H1 (cell line): ENCODE measurements around the gene ZMIZ1. TPM values are rescaled to one million over a fixed set of nuclear protein-coding genes. Genes with fewer than 3 reads are reported as not detected.

Experiments used
- CTCF ChIA-PET: fragments of 300-600 bp; sonication (Branson Sonifier 250); formaldehyde crosslinking; loops from one replicate; lab custom pipeline; 2021; ENCODE audit not compliant: partially characterized antibody; lab: Charles Lee
- POLR2A ChIA-PET: fragments of 300-600 bp; sonication (Branson Sonifier 250); formaldehyde crosslinking; loops from one replicate; lab custom pipeline; 2021; ENCODE audit warnings: inconsistent platforms; ENCODE audit not compliant: partially characterized antibody; lab: Charles Lee
- DNase-seq, 2 experiments: peaks; one replicate each; pipeline versions ENCODE4 v3.0.0 to v3.0.0-alpha.2; 2010 to 2022; ENCODE audit warnings: low spot score in 2 of 2, low read depth in 1 of 2, mixed read lengths in 1 of 2
- FAIRE-seq: peaks from 2 replicates; lab custom pipeline; 2011; peaks lifted over from hg19 to GRCh38; lab: Jason Lieb, UNC
- H2AFZ ChIP-seq: 2 replicates; pipeline ENCODE4 v1.8.1; 2012; ENCODE audit warnings: low read length, inconsistent platforms
- H2AK5ac ChIP-seq: 2 replicates; pipeline ENCODE4 v1.6.1; 2013; ENCODE audit warnings: low read depth, low read length
- H2BK120ac ChIP-seq: replicated peaks from 2 replicates; pipeline ENCODE3; 2013; ENCODE audit warnings: low read depth, low read length, inconsistent platforms
- H2BK12ac ChIP-seq: 2 replicates; pipeline ENCODE4 v1.6.1; 2013; ENCODE audit warnings: low read depth, low read length
- H2BK15ac ChIP-seq: 2 replicates; pipeline ENCODE4 v1.6.1; 2013; ENCODE audit warnings: low read length
- H2BK20ac ChIP-seq: 2 replicates; pipeline ENCODE4 v1.6.1; 2013; ENCODE audit warnings: low read length
- H2BK5ac ChIP-seq: 2 replicates; pipeline ENCODE4 v1.6.1; 2013; ENCODE audit warnings: low read depth, low read length
- H3K14ac ChIP-seq: 2 replicates; pipeline ENCODE4 v1.6.1; 2013; ENCODE audit warnings: inconsistent platforms; ENCODE audit not compliant: insufficient read length
- H3K18ac ChIP-seq: 2 replicates; pipeline ENCODE4 v1.6.1; 2013; ENCODE audit warnings: low read length; ENCODE audit errors: extremely low read depth
- H3K23ac ChIP-seq: 2 replicates; pipeline ENCODE4 v1.6.1; 2013; ENCODE audit warnings: inconsistent platforms; ENCODE audit not compliant: insufficient read length
- H3K23me2 ChIP-seq: 2 replicates; pipeline ENCODE4 v1.6.1; 2013; ENCODE audit warnings: low read depth, low read length
- H3K27ac ChIP-seq: 2 replicates; pipeline ENCODE4 v1.6.1; 2011; ENCODE audit warnings: low read depth, low read length, inconsistent platforms
- H3K27me3 ChIP-seq, 4 experiments: replicated peaks in 1 of 4; 1 replicate in 1 of 4; 2 replicates in 3 of 4; pipeline versions ENCODE4 v1.6.1 to v1.8.1; 2011 to 2013; ENCODE audit warnings: low read length in 3 of 4, mild to moderate bottlenecking in 3 of 4, inconsistent platforms in 2 of 4, mixed read lengths in 2 of 4, moderate library complexity in 1 of 4; ENCODE audit not compliant: control insufficient read depth in 3 of 4, insufficient read depth in 3 of 4; ENCODE audit errors: extremely low read depth in 1 of 4
- H3K36me3 ChIP-seq, 4 experiments: 2 replicates each; pipeline versions ENCODE4 v1.6.1 to v1.8.1; 2011 to 2013; ENCODE audit warnings: mild to moderate bottlenecking in 4 of 4, low read length in 3 of 4, moderate library complexity in 2 of 4, control low read depth in 1 of 4, inconsistent platforms in 1 of 4; ENCODE audit not compliant: insufficient read depth in 4 of 4, control insufficient read depth in 2 of 4
- H3K4ac ChIP-seq: replicated peaks from 2 replicates; pipeline ENCODE3; 2013; ENCODE audit warnings: low read length, low read depth, mixed read lengths, inconsistent platforms; ENCODE audit not compliant: insufficient read length
- H3K4me1 ChIP-seq, 4 experiments: replicated peaks in 1 of 4; 1 replicate in 1 of 4; 2 replicates in 3 of 4; pipeline versions ENCODE4 v1.6.1 to v1.8.1; 2011 to 2013; ENCODE audit warnings: low read length in 3 of 4, inconsistent platforms in 2 of 4, mixed read lengths in 1 of 4; ENCODE audit not compliant: insufficient read depth in 4 of 4, control insufficient read depth in 3 of 4
- H3K4me2 ChIP-seq, 2 experiments: 2 replicates each; pipeline versions ENCODE4 v1.6.1 to v1.8.1; 2011 to 2013; ENCODE audit warnings: low read depth in 2 of 2, low read length in 2 of 2, control low read depth in 1 of 2, inconsistent platforms in 1 of 2, mild to moderate bottlenecking in 1 of 2; ENCODE audit not compliant: insufficient read depth in 1 of 2
- H3K4me3 ChIP-seq, 4 experiments: fragments of 200-600, 300-600 bp in 1 of 4; sonication (generic), shearing (Covaris generic), sonication (Bioruptor Twin) in 1 of 4; 2 replicates each; pipeline versions ENCODE4 v1.5.1 to v1.8.1; 2011 to 2016; ENCODE audit warnings: low read length in 4 of 4, low read depth in 3 of 4, control low read depth in 2 of 4, inconsistent platforms in 2 of 4, mild to moderate bottlenecking in 2 of 4, mixed read lengths in 1 of 4, moderate library complexity in 1 of 4; ENCODE audit not compliant: insufficient read depth in 2 of 4; ENCODE audit errors: extremely low read depth in 1 of 4
- H3K56ac ChIP-seq: replicated peaks from 2 replicates; pipeline ENCODE3; 2013; ENCODE audit warnings: low read depth, mild to moderate bottlenecking, mixed read lengths, low read length, inconsistent platforms; ENCODE audit not compliant: insufficient read length
- H3K79me1 ChIP-seq: 2 replicates; pipeline ENCODE4 v1.6.1; 2013; ENCODE audit warnings: low read depth, low read length, control low read depth
- H3K79me2 ChIP-seq, 2 experiments: 2 replicates each; pipeline versions ENCODE4 v1.6.1 to v1.8.1; 2012 to 2013; ENCODE audit warnings: low read length in 2 of 2, mild to moderate bottlenecking in 2 of 2, inconsistent platforms in 1 of 2; ENCODE audit not compliant: insufficient read depth in 2 of 2, control insufficient read depth in 1 of 2
- H3K9ac ChIP-seq, 4 experiments: replicated peaks in 1 of 4; 1 replicate in 1 of 4; 2 replicates in 3 of 4; pipeline versions ENCODE4 v1.6.1 to v1.8.1; 2011 to 2013; ENCODE audit warnings: low read depth in 3 of 4, low read length in 3 of 4, control low read depth in 2 of 4, mild to moderate bottlenecking in 2 of 4, moderate library complexity in 2 of 4, inconsistent platforms in 1 of 4; ENCODE audit errors: extremely low read depth in 1 of 4
- H3K9me3 ChIP-seq, 2 experiments: 2 replicates each; pipeline versions ENCODE4 v1.6.1 to v1.8.1; 2012 to 2013; ENCODE audit warnings: mild to moderate bottlenecking in 2 of 2, moderate library complexity in 2 of 2, control low read depth in 1 of 2, inconsistent platforms in 1 of 2, low read depth in 1 of 2, low read length in 1 of 2, mixed read lengths in 1 of 2; ENCODE audit not compliant: insufficient read depth in 2 of 2
- H4K20me1 ChIP-seq, 2 experiments: replicated peaks in 1 of 2; 2 replicates each; pipeline versions ENCODE3 to v1.8.1; 2011 to 2013; ENCODE audit warnings: inconsistent platforms in 2 of 2, low read length in 2 of 2, mild to moderate bottlenecking in 1 of 2; ENCODE audit not compliant: insufficient read depth in 2 of 2, control insufficient read depth in 1 of 2
- H4K5ac ChIP-seq: 2 replicates; pipeline ENCODE4 v1.6.1; 2013; ENCODE audit warnings: low read length, low read depth, mixed read lengths, inconsistent platforms; ENCODE audit not compliant: insufficient read length
- H4K8ac ChIP-seq: 2 replicates; pipeline ENCODE4 v1.8.0; 2013; ENCODE audit warnings: mild to moderate bottlenecking, moderate library complexity, low read length, inconsistent platforms; ENCODE audit not compliant: insufficient read depth; ENCODE audit errors: extremely low read depth
- H4K91ac ChIP-seq: replicated peaks from 2 replicates; pipeline ENCODE3; 2013; ENCODE audit warnings: low read length, mixed read lengths, inconsistent platforms; ENCODE audit not compliant: insufficient read length
- ATF2 ChIP-seq: IDR thresholded peaks from 2 replicates; pipeline ENCODE4 v1.6.1; 2012; ENCODE audit warnings: low read length, inconsistent platforms
- CEBPB ChIP-seq: IDR thresholded peaks from 2 replicates; pipeline ENCODE4 v1.6.1; 2012; ENCODE audit warnings: low read depth, low read length
- WGBS, 2 experiments: shearing (Covaris generic) in 1 of 2; methylation state at CpG; one replicate each; pipeline versions ENCODE4 v1.1.6 to v1.1.7; 2013 to 2015; ENCODE audit warnings: low lambda C conversion rate in 2 of 2, mixed read lengths in 2 of 2, inconsistent platforms in 1 of 2, low coverage in 1 of 2, missing lambda C conversion rate in 1 of 2; ENCODE audit not compliant: insufficient replicate concordance in 2 of 2, insufficient coverage in 1 of 2, insufficient read length in 1 of 2; ENCODE audit errors: extremely low coverage in 1 of 2, missing lambda C conversion rate in 1 of 2; 5-methylcytosine and 5-hydroxymethylcytosine counted together
- polyA plus RNA-seq, 7 experiments: library from polyadenylated mRNA; depleted of rRNA in 3 of 7; stranded (reverse) in 5 of 7; unstranded in 2 of 7; fragments of >200 nt in 5 of 7; fragments of 200-250 nt in 2 of 7; gene quantifications; 1 replicate in 5 of 7; 2 replicates in 1 of 7; 4 replicates in 1 of 7; pipeline versions ENCODE4 v1.2.1 to v1.2.3, GENCODE V29; 2011 to 2013; ENCODE audit warnings: missing spikeins in 2 of 7, mixed read lengths in 2 of 7
- total RNA-seq: library from RNA; stranded (reverse); fragmentation: NEBNext Ultra II Directional; extraction: Animal tissue kit (Norgen Biotek cat#: 25700); gene quantifications from 2 replicates; pipeline ENCODE4 v1.2.1, GENCODE V29; 2021

ZMIZ1 gene
- total and polyA plus RNA-seq, 2 of the 8 experiments (the other 6 are each of a cell fraction or from before 2014, with no cell fraction given): 8.1 to 28.0 TPM

- Histone ChIP-seq H2AFZ (no peak overlapping the region), H4K20me1 (peaks cover 35 to 53% of the 10 kb centered on the region in 2 experiments), H2AK5ac (no peak overlapping the region), H2BK5ac (no peak overlapping the region), H3K9ac (no peak overlapping the region), H3K4me2 (no peak overlapping the region), H3K14ac (no peak overlapping the region), H3K4me3 (no peak overlapping the region), H3K36me3 (no peaks in the 10 kb centered on the region), H3K27me3 (peaks cover 7 to 18% (median 17%) of the 10 kb centered on the region in 4 experiments), H2BK120ac (no peak overlapping the region), H2BK12ac (no peak overlapping the region), H4K5ac (no peak overlapping the region), H3K18ac (no peak overlapping the region; the same call in 1 of the 2 replicates), H3K79me1 (peaks cover 14% of the 10 kb centered on the region), H3K79me2 (peaks cover 0 to 11% of the 10 kb centered on the region in 2 experiments; a peak in 1 of 4 replicates), H3K27ac (no peak overlapping the region), H2BK20ac (no peak overlapping the region), H3K9me3 (no peaks in the 10 kb centered on the region), H4K91ac (no peak overlapping the region), H3K4me1 (peaks cover 0 to 11% (median 4%) of the 10 kb centered on the region in 4 experiments; a peak in 4 of 7 replicates), H3K23ac (no peak overlapping the region), H3K56ac (no peak overlapping the region), H4K8ac (no peak overlapping the region), H3K4ac (no peak overlapping the region), H2BK15ac (no peak overlapping the region), H3K23me2 (no peaks in the 10 kb centered on the region; the same call in 1 of the 2 replicates)
- peak; percentile 53; the same call in 1 of the 2 replicates for TF ChIP-seq CEBPB
- TF ChIP-seq ATF2: no peak
- DNase-seq: no peak
- 72% methylated on average over 8 of the region's 12 CpGs; no CpG with 5 or more reads in 1 of the 2 experiments for WGBS, 2 experiments
- CTCF ChIA-PET: interaction anchor here (0.6 to 1.7 kb wide), 5 partner anchors 9 to 623 kb away, joined by 3 to 5 read pairs (median 3); no protein-coding TSS in a partner anchor
- no peak for FAIRE-seq
- POLR2A ChIA-PET: interaction anchor here (1.7 kb wide), 1 partner anchor 10 kb away, joined by 6 read pairs; no protein-coding TSS in a partner anchor
Observed at GRCh38 chr10:79248341-79249185, 179.8 kb downstream of the ZMIZ1 start.
